RWPE1 (cell line): ENCODE data around the gene HOMEZ.
"Not testable (repeated sequence)": the region's sequence is repeated elsewhere in the genome, so short reads cannot be mapped to it uniquely, and the experiment has no call there.

Experiments
- CTCF ChIA-PET: fragments of 350-600 bp; sonication (Branson Sonifier 250); formaldehyde crosslinking; extraction: SDS; loops from one replicate; lab custom pipeline; 2021; lab: Yijun Ruan, JAX
- POLR2A ChIA-PET: fragments of 400-600 bp; formaldehyde crosslinking; extraction: SDS; loops from one replicate; lab custom pipeline; 2020; ENCODE audit warnings: antibody characterized with exemption; ENCODE audit not compliant: low non-redundant PET; lab: Yijun Ruan, JAX
- DNase-seq: peaks from one replicate; pipeline ENCODE4 v3.0.0; 2012; ENCODE audit warnings: low spot score
- H3K27ac ChIP-seq: fragments of 450-650 bp; 2 replicates; pipeline ENCODE4 v1.5.1; 2017
- TF ChIP-seq, protein P1 (sequence below): fragments of 450-650 bp; conservative IDR thresholded peaks from 2 replicates; pipeline ENCODE4 v1.5.1; 2017; ENCODE audit warnings: low read depth, mild to moderate bottlenecking

Gene HOMEZ

DNA sequence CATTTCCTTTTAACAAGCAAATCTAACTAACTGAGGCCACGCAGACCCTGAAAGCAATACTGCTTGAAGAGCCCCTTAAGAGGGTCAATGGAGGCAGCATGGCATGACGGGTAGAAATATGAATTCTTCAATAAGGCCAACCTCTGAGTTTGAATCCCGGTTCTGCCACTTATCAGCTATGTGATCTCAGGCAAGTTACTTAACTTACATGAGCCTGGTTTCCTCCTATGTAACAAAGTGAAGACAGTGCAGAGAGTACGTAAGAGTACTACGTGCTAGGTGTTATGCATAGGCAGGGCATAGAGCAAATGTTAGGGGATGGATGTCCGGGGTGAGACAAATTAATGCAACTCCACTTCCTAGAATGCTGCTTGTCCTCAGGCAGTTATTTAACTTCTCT, 4.7 kb downstream of the HOMEZ start:
- CTCF ChIA-PET, result no interaction called here

GRCh38 chr14:23277928-23278327, 8.0 kb downstream of the HOMEZ start:
- H3K27ac ChIP-seq, DNase-seq, POLR2A ChIA-PET: not testable (repeated sequence)
- CTCF ChIA-PET, result interaction anchor here (0.6 kb wide), 1 partner anchor 76 kb away, joined by 4 read pairs; no protein-coding TSS in a partner anchor

More for the DNA sequence above, 4.7 kb downstream of the HOMEZ start:
- no peak overlapping the region for H3K27ac ChIP-seq
- TF ChIP-seq, protein P1, sequence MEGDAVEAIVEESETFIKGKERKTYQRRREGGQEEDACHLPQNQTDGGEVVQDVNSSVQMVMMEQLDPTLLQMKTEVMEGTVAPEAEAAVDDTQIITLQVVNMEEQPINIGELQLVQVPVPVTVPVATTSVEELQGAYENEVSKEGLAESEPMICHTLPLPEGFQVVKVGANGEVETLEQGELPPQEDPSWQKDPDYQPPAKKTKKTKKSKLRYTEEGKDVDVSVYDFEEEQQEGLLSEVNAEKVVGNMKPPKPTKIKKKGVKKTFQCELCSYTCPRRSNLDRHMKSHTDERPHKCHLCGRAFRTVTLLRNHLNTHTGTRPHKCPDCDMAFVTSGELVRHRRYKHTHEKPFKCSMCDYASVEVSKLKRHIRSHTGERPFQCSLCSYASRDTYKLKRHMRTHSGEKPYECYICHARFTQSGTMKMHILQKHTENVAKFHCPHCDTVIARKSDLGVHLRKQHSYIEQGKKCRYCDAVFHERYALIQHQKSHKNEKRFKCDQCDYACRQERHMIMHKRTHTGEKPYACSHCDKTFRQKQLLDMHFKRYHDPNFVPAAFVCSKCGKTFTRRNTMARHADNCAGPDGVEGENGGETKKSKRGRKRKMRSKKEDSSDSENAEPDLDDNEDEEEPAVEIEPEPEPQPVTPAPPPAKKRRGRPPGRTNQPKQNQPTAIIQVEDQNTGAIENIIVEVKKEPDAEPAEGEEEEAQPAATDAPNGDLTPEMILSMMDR, result no peak
- no peak for DNase-seq
- POLR2A ChIA-PET, result no interaction called here

GRCh38 chr14:23277189-23277588, 8.7 kb downstream of the HOMEZ start:
- TF ChIP-seq, protein P1, result no peak
- no peak for DNase-seq
- no peak overlapping the region for H3K27ac ChIP-seq
- CTCF ChIA-PET, result interaction anchor here (0.6 kb wide), 1 partner anchor 1109 kb away, joined by 6 read pairs; no protein-coding TSS in a partner anchor
- POLR2A ChIA-PET, result no interaction called here

GRCh38 chr14:23275412-23275811, 10.5 kb downstream of the HOMEZ start:
- no peak for DNase-seq
- TF ChIP-seq, protein P1, result no peak
- POLR2A ChIA-PET, result interaction anchor here (1.0 to 1.2 kb wide), 2 partner anchors 11 to 14 kb away, joined by 3 read pairs; no protein-coding TSS in a partner anchor
- CTCF ChIA-PET, result no interaction called here
- no peak overlapping the region for H3K27ac ChIP-seq

DNA sequence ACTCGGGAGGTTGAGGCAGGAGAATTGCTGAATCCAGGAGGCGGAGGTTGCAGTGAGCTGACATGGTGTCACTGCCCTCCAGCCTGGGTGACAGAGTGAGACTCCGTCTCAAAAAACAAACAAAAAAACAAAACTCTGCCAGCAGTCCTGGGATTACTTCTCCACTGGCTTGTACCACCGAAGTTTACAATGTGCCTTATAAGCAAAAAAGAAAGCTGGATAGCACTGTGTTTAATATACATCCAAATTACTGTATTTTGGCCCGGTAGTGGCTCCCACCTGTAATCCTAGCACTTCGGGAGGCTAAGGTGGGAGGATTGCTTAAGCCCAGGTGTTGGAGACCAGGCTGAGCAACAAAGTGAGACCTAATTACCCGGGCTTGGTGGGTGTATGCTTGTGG, 16.7 kb downstream of the HOMEZ start:
- H3K27ac ChIP-seq, result no peak overlapping the region
- ChIA-PET CTCF (interaction anchor here (1.2 kb wide), 1 partner anchor 32 kb away, joined by 3 read pairs; no protein-coding TSS in a partner anchor), POLR2A (interaction anchor here (1.1 kb wide), 1 partner anchor 13 kb away, joined by 3 read pairs; no protein-coding TSS in a partner anchor)
- TF ChIP-seq, protein P1, result no peak
- DNase-seq, result no peak

GRCh38 chr14:23260849-23261248, 25.1 kb downstream of the HOMEZ start:
- POLR2A ChIA-PET, CTCF ChIA-PET, H3K27ac ChIP-seq: not testable (repeated sequence)

GRCh38 chr14:23259426-23259825, 26.5 kb downstream of the HOMEZ start:
- TF ChIP-seq, protein P1, result no peak
- POLR2A ChIA-PET, result interaction anchor here (0.5 kb wide), 1 partner anchor 38 kb away, joined by 3 read pairs; no protein-coding TSS in a partner anchor
- no peak for DNase-seq
- CTCF ChIA-PET, result interaction anchor here (0.6 to 0.7 kb wide), 2 partner anchors 37 to 67 kb away, joined by 3 read pairs; no protein-coding TSS in a partner anchor
- H3K27ac ChIP-seq, result no peak overlapping the region

More at GRCh38 chr14:23260849-23261248, 25.1 kb downstream of the HOMEZ start:
- DNase-seq, result not testable (repeated sequence)
